Endothelial cell of umbilical vein (primary cell): ENCODE results near the gene PFKFB4. TPM values are rescaled to one million over a fixed set of nuclear protein-coding genes. Genes with fewer than 3 reads are reported as not detected.

Experiments used
- BruUV-seq: library from RNA; stranded (reverse); fragments of 400-500 nt; replicated peaks from 2 replicates; lab custom pipeline; 2021; lab: Mats Ljungman, UMichigan
- CTCF ChIA-PET: fragments of 300-600, 350-600 bp; sonication (Branson Sonifier 250); formaldehyde crosslinking; loops from one replicate; lab custom pipeline; 2021; ENCODE audit warnings: antibody characterized with exemption, inconsistent platforms; lab: Charles Lee
- POLR2A ChIA-PET: fragments of 300-600, 350-600 bp; sonication (Branson Sonifier 250); formaldehyde crosslinking; loops from one replicate; lab custom pipeline; 2021; ENCODE audit warnings: antibody characterized with exemption, inconsistent platforms; lab: Charles Lee
- DNase-seq: peaks from one replicate; pipeline ENCODE4 v3.0.0-alpha.2; 2011; ENCODE audit warnings: low read depth, low spot score
- FAIRE-seq: peaks from 2 replicates; lab custom pipeline; 2011; peaks lifted over from hg19 to GRCh38; lab: Jason Lieb, UNC
- H2AFZ ChIP-seq: 2 replicates; pipeline ENCODE4 v1.6.0; 2012; ENCODE audit warnings: low read depth, low read length, control low read depth, inconsistent platforms
- H3K27ac ChIP-seq: 2 replicates; pipeline ENCODE4 v1.5.1; 2011; ENCODE audit warnings: low read depth, mild to moderate bottlenecking, control low read depth, low read length, moderate library complexity; ENCODE audit not compliant: insufficient read depth
- H3K27me3 ChIP-seq, 2 experiments: 2 replicates each; pipeline versions ENCODE4 v1.6.0 to v1.6.1; 2011; ENCODE audit warnings: low read length in 2 of 2, mixed read lengths in 1 of 2; ENCODE audit not compliant: control insufficient read depth in 2 of 2, insufficient read depth in 2 of 2
- H3K36me3 ChIP-seq, 2 experiments: 2 replicates in 1 of 2; 3 replicates in 1 of 2; pipeline ENCODE4 v1.5.1; 2011; ENCODE audit warnings: low read length in 2 of 2, mild to moderate bottlenecking in 1 of 2, moderate library complexity in 1 of 2; ENCODE audit not compliant: control insufficient read depth in 2 of 2, insufficient read depth in 2 of 2; ENCODE audit errors: extremely low read depth in 1 of 2
- H3K4me1 ChIP-seq: 3 replicates; pipeline ENCODE4 v1.5.1; 2011; ENCODE audit warnings: mild to moderate bottlenecking, low read length; ENCODE audit not compliant: control insufficient read depth, insufficient read depth; ENCODE audit errors: extremely low read depth
- H3K4me2 ChIP-seq: 2 replicates; pipeline ENCODE4 v1.6.1; 2011; ENCODE audit warnings: low read length, control low read depth, mixed read lengths; ENCODE audit not compliant: insufficient read depth
- H3K4me3 ChIP-seq, 3 experiments: fragments of 200-600 bp in 1 of 3; sonication (generic), shearing (Covaris generic) in 1 of 3; replicated peaks in 1 of 3; 2 replicates each; pipeline ENCODE4 v1.5.1; 2011 to 2016; ENCODE audit warnings: control low read depth in 3 of 3, low read length in 3 of 3, mild to moderate bottlenecking in 2 of 3, inconsistent platforms in 1 of 3, low read depth in 1 of 3, moderate library complexity in 1 of 3; ENCODE audit not compliant: insufficient read depth in 1 of 3
- H3K79me2 ChIP-seq: 2 replicates; pipeline ENCODE4 v1.6.0; 2012; ENCODE audit warnings: low read length, inconsistent platforms; ENCODE audit not compliant: control insufficient read depth, insufficient read depth
- H3K9ac ChIP-seq: replicated peaks from 2 replicates; pipeline ENCODE3; 2011; ENCODE audit warnings: low read length, control low read depth; ENCODE audit not compliant: insufficient read depth; ENCODE audit errors: extremely low read depth
- H3K9me1 ChIP-seq: replicated peaks from 3 replicates; pipeline ENCODE4 v1.6.0; 2011; ENCODE audit warnings: mild to moderate bottlenecking, low read length; ENCODE audit not compliant: control insufficient read depth, insufficient read depth; ENCODE audit errors: extremely low read depth
- H3K9me3 ChIP-seq: replicated peaks from 2 replicates; pipeline ENCODE4 v1.5.1; 2012; ENCODE audit warnings: low read length, inconsistent platforms; ENCODE audit not compliant: control insufficient read depth, insufficient read depth
- H4K20me1 ChIP-seq: replicated peaks from 2 replicates; pipeline ENCODE3; 2011; ENCODE audit warnings: mild to moderate bottlenecking, low read length; ENCODE audit not compliant: control insufficient read depth, insufficient read depth; ENCODE audit errors: extremely low read depth
- EZH2 ChIP-seq: IDR thresholded peaks from 2 replicates; pipeline ENCODE4 v1.6.1; 2012; ENCODE audit warnings: borderline replicate concordance, low read depth, mild to moderate bottlenecking, moderate library complexity, low read length, inconsistent platforms; ENCODE audit not compliant: severe bottlenecking
- FOS ChIP-seq: IDR thresholded peaks from 2 replicates; pipeline ENCODE4 v1.6.1; 2011; ENCODE audit warnings: mild to moderate bottlenecking, low read length, moderate library complexity, borderline replicate concordance; ENCODE audit not compliant: insufficient read depth
- GATA2 ChIP-seq: IDR thresholded peaks from 2 replicates; pipeline ENCODE4 v1.7.0; 2011; ENCODE audit warnings: low read depth, mild to moderate bottlenecking, moderate library complexity, mixed read lengths, low read length; ENCODE audit not compliant: insufficient read length, insufficient read depth
- JUN ChIP-seq: IDR thresholded peaks from 2 replicates; pipeline ENCODE4 v1.6.1; 2011; ENCODE audit warnings: borderline replicate concordance, low read depth; ENCODE audit not compliant: insufficient read length, insufficient read depth
- MYC ChIP-seq: IDR thresholded peaks from one replicate; pipeline ENCODE4 v1.6.1; 2011; ENCODE audit warnings: mild to moderate bottlenecking, low read depth, low read length
- POLR2A ChIP-seq: IDR thresholded peaks from 2 replicates; pipeline ENCODE4 v1.6.1; 2012; ENCODE audit warnings: low read depth, mild to moderate bottlenecking, control low read depth, low read length
- POLR2AphosphoS5 ChIP-seq: IDR thresholded peaks from 2 replicates; pipeline ENCODE4 v1.6.1; 2012; ENCODE audit warnings: low read depth, mild to moderate bottlenecking, control low read depth, low read length, moderate library complexity; ENCODE audit not compliant: insufficient read depth
- dilution Hi-C: fragments of 300-500 bp; cut with MboI; formaldehyde crosslinking; loops from one replicate; pipeline ENCODE4 v1.15.0; 2019; ENCODE audit warnings: low sequenced_read_pairs; ENCODE audit not compliant: extremely low pct_ligation_motif_present
- intact Hi-C: fragments of 100-400 bp; cut with micrococcal nuclease; formaldehyde crosslinking; loops from one replicate; pipeline ENCODE4 v1.10.0; 2022
- polyA plus RNA-seq, 4 experiments: library from polyadenylated mRNA; depleted of rRNA in 3 of 4; stranded (reverse) in 3 of 4; unstranded in 1 of 4; fragments of >200 nt; gene quantifications; 2 replicates each; pipeline versions ENCODE4 v1.2.1 to v1.2.3, GENCODE V29; 2011 to 2012; ENCODE audit warnings: missing spikeins in 1 of 4
- total RNA-seq: library from RNA; stranded (reverse); gene quantifications from 2 replicates; pipeline ENCODE4 v1.2.3, GENCODE V29; 2021
- TF ChIP-seq, protein P1 (sequence below): IDR thresholded peaks from 2 replicates; pipeline ENCODE4 v1.6.1; 2011; ENCODE audit not compliant: insufficient read depth, insufficient read length
- TF ChIP-seq, protein P2 (sequence below), 2 donors: IDR thresholded peaks; 1 replicate in 1 of 2; 2 replicates in 1 of 2; pipeline ENCODE4 v1.5.1; 2011; ENCODE audit warnings: low read length in 2 of 2, mild to moderate bottlenecking in 2 of 2, moderate library complexity in 2 of 2, control low read depth in 1 of 2, inconsistent platforms in 1 of 2, low read depth in 1 of 2; ENCODE audit not compliant: insufficient read depth in 1 of 2; ENCODE audit errors: extremely low read depth in 1 of 2

PFKFB4 gene
- total and polyA plus RNA-seq, 2 donors (not counting 3 experiments of a cell fraction or from before 2014, with no cell fraction given) = 4.0 to 4.2 TPM

DNA sequence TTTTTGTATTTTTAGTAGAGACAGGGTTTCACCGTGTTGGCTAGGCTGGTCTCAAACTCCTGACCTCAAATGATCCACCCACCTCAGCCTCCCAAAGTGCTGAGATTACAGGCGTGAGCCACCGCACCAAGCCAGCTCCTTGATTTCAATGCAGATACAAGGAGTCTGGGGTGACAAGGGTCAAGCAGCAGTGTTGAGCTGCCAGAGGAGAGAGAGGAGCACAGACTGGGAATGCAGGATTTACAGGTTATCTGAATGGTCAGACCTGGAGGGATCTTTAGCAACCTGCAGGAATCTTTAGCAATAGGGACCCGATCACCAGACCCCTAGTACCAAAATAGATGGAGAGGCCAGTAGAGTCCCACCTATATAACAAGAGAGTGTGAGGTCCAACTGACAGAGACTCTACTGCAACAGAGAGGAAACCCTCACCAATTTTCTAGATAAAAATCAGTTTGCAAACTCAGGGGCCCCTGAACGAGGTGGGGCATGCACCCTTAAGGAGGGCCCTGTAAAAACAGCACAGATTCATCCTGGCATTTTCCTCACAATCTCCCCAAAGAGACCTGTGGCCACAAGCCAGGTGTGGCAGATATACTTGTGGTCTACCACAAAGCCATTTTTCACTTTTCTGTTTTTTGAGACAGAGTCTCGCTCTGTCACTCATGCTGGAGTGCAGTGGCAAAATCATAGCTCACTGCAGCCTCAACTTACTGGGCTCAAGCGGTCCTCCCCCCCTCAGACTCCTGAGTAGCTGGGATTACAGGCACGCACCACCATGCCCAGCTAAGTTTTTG, 42.0 kb downstream of the PFKFB4 start:
- Histone ChIP-seq H3K79me2 (no peaks in the 10 kb centered on the region), H2AFZ (no peak overlapping the region), H3K36me3 (no peaks in the 10 kb centered on the region), H3K9ac (no peak overlapping the region), H3K4me2 (no peak overlapping the region), H3K4me1 (no peaks in the 10 kb centered on the region), H3K27ac (no peak overlapping the region), H3K9me1 (no peaks in the 10 kb centered on the region), H4K20me1 (no peaks in the 10 kb centered on the region), H3K9me3 (no peaks in the 10 kb centered on the region), H3K4me3 (no peak overlapping the region), H3K27me3 (no peaks in the 10 kb centered on the region)
- intact Hi-C loops (no loop called here), dilution Hi-C loops (no loop called here)
- DNase-seq (no peak), FAIRE-seq (no peak)
- BruUV-seq = no TSS peak
- ChIA-PET POLR2A (no interaction called here), CTCF (interaction anchor here (1.0 kb wide), 1 partner anchor 14 kb away, joined by 3 read pairs; no protein-coding TSS in a partner anchor)
- TF ChIP-seq JUN (no peak), FOS (no peak), POLR2AphosphoS5 (no peak), EZH2 (no peak), POLR2A (no peak)
- TF ChIP-seq, protein P1, sequence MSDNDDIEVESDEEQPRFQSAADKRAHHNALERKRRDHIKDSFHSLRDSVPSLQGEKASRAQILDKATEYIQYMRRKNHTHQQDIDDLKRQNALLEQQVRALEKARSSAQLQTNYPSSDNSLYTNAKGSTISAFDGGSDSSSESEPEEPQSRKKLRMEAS = no peak

DNA sequence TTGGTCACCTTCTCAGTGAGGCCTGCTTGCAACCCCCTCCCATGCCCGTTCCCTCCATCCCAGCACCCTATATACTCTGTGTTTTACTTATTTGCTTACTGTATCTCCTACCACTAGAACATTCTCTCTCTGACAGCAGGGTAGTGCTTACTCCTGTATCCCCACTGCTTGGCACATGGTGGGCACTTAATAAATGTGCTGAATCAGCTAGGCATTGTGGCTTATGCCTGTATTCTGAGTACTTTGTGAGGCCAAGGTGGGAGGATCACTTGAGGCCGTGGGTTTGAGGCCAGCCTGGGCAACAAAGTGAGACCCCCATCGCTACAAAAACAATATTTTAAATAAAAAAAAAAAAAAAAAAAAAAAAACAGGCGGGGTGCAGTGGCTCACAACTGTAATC, 45.1 kb downstream of the PFKFB4 start:
- intact Hi-C loops (no loop called here), dilution Hi-C loops (no loop called here)
- no peaks in the 10 kb centered on the region for H3K9me1 ChIP-seq
- H4K20me1 ChIP-seq = no peaks in the 10 kb centered on the region
- no peaks in the 10 kb centered on the region for H3K9me3 ChIP-seq
- no peak overlapping the region for H3K4me3 ChIP-seq
- H3K9ac ChIP-seq = no peak overlapping the region
- no TSS peak for BruUV-seq
- TF ChIP-seq POLR2AphosphoS5 (no peak), EZH2 (no peak), MYC (no peak), GATA2 (no peak), JUN (no peak), POLR2A (no peak), FOS (no peak)
- TF ChIP-seq, protein P1 = no peak
- TF ChIP-seq, protein P2, sequence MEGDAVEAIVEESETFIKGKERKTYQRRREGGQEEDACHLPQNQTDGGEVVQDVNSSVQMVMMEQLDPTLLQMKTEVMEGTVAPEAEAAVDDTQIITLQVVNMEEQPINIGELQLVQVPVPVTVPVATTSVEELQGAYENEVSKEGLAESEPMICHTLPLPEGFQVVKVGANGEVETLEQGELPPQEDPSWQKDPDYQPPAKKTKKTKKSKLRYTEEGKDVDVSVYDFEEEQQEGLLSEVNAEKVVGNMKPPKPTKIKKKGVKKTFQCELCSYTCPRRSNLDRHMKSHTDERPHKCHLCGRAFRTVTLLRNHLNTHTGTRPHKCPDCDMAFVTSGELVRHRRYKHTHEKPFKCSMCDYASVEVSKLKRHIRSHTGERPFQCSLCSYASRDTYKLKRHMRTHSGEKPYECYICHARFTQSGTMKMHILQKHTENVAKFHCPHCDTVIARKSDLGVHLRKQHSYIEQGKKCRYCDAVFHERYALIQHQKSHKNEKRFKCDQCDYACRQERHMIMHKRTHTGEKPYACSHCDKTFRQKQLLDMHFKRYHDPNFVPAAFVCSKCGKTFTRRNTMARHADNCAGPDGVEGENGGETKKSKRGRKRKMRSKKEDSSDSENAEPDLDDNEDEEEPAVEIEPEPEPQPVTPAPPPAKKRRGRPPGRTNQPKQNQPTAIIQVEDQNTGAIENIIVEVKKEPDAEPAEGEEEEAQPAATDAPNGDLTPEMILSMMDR (IDR thresholded peaks at IDR 0.05; ENCODE audit: extremely low read depth in 1 of 2, insufficient read depth in 1 of 2, low read depth in 1 of 2, low read length in 2 of 2) = no peak
- no peak overlapping the region for H2AFZ ChIP-seq
- no peaks in the 10 kb centered on the region for H3K27me3 ChIP-seq
- DNase-seq (no peak), FAIRE-seq (no peak)
- H3K4me2 ChIP-seq = no peak overlapping the region
- ChIA-PET POLR2A (interaction anchor here (0.7 kb wide), 1 partner anchor 25 kb away, joined by 4 read pairs; no protein-coding TSS in a partner anchor), CTCF (interaction anchor here (0.7 to 1.6 kb wide), 4 partner anchors 12 to 48 kb away, joined by 3 to 4 read pairs (median 3); no protein-coding TSS in a partner anchor)
- no peak overlapping the region for H3K27ac ChIP-seq
- H3K79me2 ChIP-seq = no peaks in the 10 kb centered on the region
- H3K4me1 ChIP-seq = no peaks in the 10 kb centered on the region
- H3K36me3 ChIP-seq = no peaks in the 10 kb centered on the region
